Fibroblast of the aortic adventitia (primary cell): ENCODE results near the gene MMRN2. TPM values are rescaled to one million over a fixed set of nuclear protein-coding genes. Genes with fewer than 3 reads are reported as not detected.

Experiments used
- DNase-seq: peaks from one replicate; pipeline ENCODE4 v3.0.0-alpha.2; 2010; ENCODE audit warnings: low read depth
- H3K4me3 ChIP-seq: 2 replicates; pipeline ENCODE4 v1.5.1; 2011; ENCODE audit warnings: low read depth, mild to moderate bottlenecking, control low read depth, low read length, moderate library complexity
- CTCF ChIP-seq: IDR thresholded peaks from 2 replicates; pipeline ENCODE4 v1.5.1; 2011; ENCODE audit warnings: mild to moderate bottlenecking, low read length, control low read depth, inconsistent platforms; ENCODE audit not compliant: insufficient read depth
- total RNA-seq: library from RNA; depleted of rRNA; stranded (reverse); fragments of >200 nt; gene quantifications from 2 replicates; pipeline ENCODE4 v1.2.3, GENCODE V29; 2012; ENCODE audit warnings: low replicate concordance

MMRN2 gene
- total RNA-seq, 1 donor: 5.4 TPM

GRCh38 chr10:86959737-86960002 is 2.3 kb upstream of the MMRN2 start:
- TF ChIP-seq CTCF: no peak
- no peak overlapping the region for H3K4me3 ChIP-seq
- no peak for DNase-seq

- TF ChIP-seq CTCF: no peak
- H3K4me3 ChIP-seq: no peak overlapping the region
- peak; percentile 64 for DNase-seq
Measured at GRCh38 chr10:86958901-86959736, 1.7 kb upstream of the MMRN2 start.

GRCh38 chr10:86958116-86958900 is 893 bp upstream of the MMRN2 start, which contains the start of gene SNCG:
TSS of gene SNCG (plus strand) at chr10:86958599. CDS start at chr10:86958698, 99 bp downstream.
- no peak for TF ChIP-seq CTCF
- no peak for DNase-seq
- H3K4me3 ChIP-seq: no peak within 1 kb of the TSS

- no peak for TF ChIP-seq CTCF
- no peak overlapping the region for H3K4me3 ChIP-seq
- DNase-seq: no peak
Measured at GRCh38 chr10:86956848-86957448, 467 bp downstream of the MMRN2 start.

GRCh38 chr10:86956195-86956847 is 1.1 kb downstream of the MMRN2 start:
- no peak for DNase-seq
- H3K4me3 ChIP-seq: no peak overlapping the region
- no peak for TF ChIP-seq CTCF

- TF ChIP-seq CTCF: no peak
- DNase-seq: no peak
- no peak overlapping the region for H3K4me3 ChIP-seq
Measured at GRCh38 chr10:86955501-86956194, 1.8 kb downstream of the MMRN2 start.
